HepG2 (cell line): Measurements from ENCODE around the gene NRG3. TPM values are rescaled to one million over a fixed set of nuclear protein-coding genes. Genes with fewer than 3 reads are reported as not detected.

Experiments used
- ATAC-seq: fragments of 200-7000 bp; cut with Tn5 transposase; 3 replicates; pipeline ENCODE4 v1.9.1; 2020; ENCODE audit warnings: mild to moderate bottlenecking, moderate library complexity
- BruUV-seq: library from RNA; stranded (reverse); fragments of 400-500 nt; replicated peaks from 2 replicates; lab custom pipeline; 2021; lab: Mats Ljungman, UMichigan
- CTCF ChIA-PET: fragments of 300-600 bp; formaldehyde crosslinking; extraction: SDS; loops from one replicate; lab custom pipeline; 2021; ENCODE audit warnings: low total read pairs, inconsistent platforms, low intra/inter-chr PET ratio; lab: Yijun Ruan, JAX
- POLR2A ChIA-PET: fragments of 350-600 bp; sonication (Branson Sonifier 250); formaldehyde crosslinking; loops from one replicate; lab custom pipeline; 2020; ENCODE audit warnings: antibody characterized with exemption, inconsistent platforms; lab: Yijun Ruan, JAX
- DNase-seq: peaks from one replicate; pipeline ENCODE4 v3.0.0-alpha.2; 2015; ENCODE audit warnings: low spot score
- FAIRE-seq: peaks from 3 replicates; lab custom pipeline; 2011; peaks lifted over from hg19 to GRCh38; lab: Jason Lieb, UNC
- H2AFZ ChIP-seq: one replicate; pipeline ENCODE4 v1.6.1; 2011; ENCODE audit warnings: low read length, inconsistent platforms
- H3K27ac ChIP-seq: fragments of 300-600 bp; 3 replicates; pipeline ENCODE4 v1.8.0; 2011; ENCODE audit warnings: mixed run types, mild to moderate bottlenecking, mixed read lengths, low read length, inconsistent platforms; ENCODE audit not compliant: insufficient read depth; ENCODE audit errors: extremely low read length
- H3K27me3 ChIP-seq, 2 experiments: fragments of 200-600 bp in 1 of 2; 2 replicates in 1 of 2; 3 replicates in 1 of 2; pipeline versions ENCODE4 v1.6.0 to v1.8.0; 2011; ENCODE audit warnings: low read length in 2 of 2, mild to moderate bottlenecking in 2 of 2, moderate library complexity in 2 of 2, inconsistent platforms in 1 of 2; ENCODE audit not compliant: insufficient read depth in 2 of 2, control insufficient read depth in 1 of 2
- H3K36me3 ChIP-seq, 2 experiments: fragments of 200-600 bp in 1 of 2; replicated peaks in 1 of 2; 2 replicates in 1 of 2; 3 replicates in 1 of 2; pipeline versions ENCODE4 v1.5.1 to v1.8.0; 2011; ENCODE audit warnings: low read length in 2 of 2, inconsistent platforms in 1 of 2; ENCODE audit not compliant: insufficient read depth in 2 of 2, control insufficient read depth in 1 of 2
- H3K4me1 ChIP-seq: 2 replicates; pipeline ENCODE4 v1.5.1; 2012; ENCODE audit warnings: low read length, inconsistent platforms; ENCODE audit not compliant: insufficient read depth
- H3K4me2 ChIP-seq: 2 replicates; pipeline ENCODE4 v1.6.0; 2011; ENCODE audit warnings: low read depth, low read length, inconsistent platforms
- H3K4me3 ChIP-seq, 3 experiments: fragments of 200-600 bp in 1 of 3; sonication (generic), shearing (Covaris generic) in 1 of 3; replicated peaks in 1 of 3; 2 replicates each; pipeline ENCODE4 v1.5.1; 2011 to 2016; ENCODE audit warnings: low read length in 3 of 3, inconsistent platforms in 2 of 3, low read depth in 2 of 3, mild to moderate bottlenecking in 2 of 3, control low read depth in 1 of 3, mixed read lengths in 1 of 3; ENCODE audit not compliant: insufficient read depth in 1 of 3
- H3K79me2 ChIP-seq: one replicate; pipeline ENCODE4 v1.6.1; 2011; ENCODE audit warnings: low read length, inconsistent platforms; ENCODE audit not compliant: insufficient read depth
- H3K9ac ChIP-seq: 2 replicates; pipeline ENCODE4 v1.6.0; 2011; ENCODE audit warnings: mild to moderate bottlenecking, low read depth, low read length, inconsistent platforms; ENCODE audit not compliant: insufficient read depth
- H3K9me3 ChIP-seq: 2 replicates; pipeline ENCODE4 v1.5.1; 2012; ENCODE audit warnings: mild to moderate bottlenecking, low read length
- H4K20me1 ChIP-seq: 2 replicates; pipeline ENCODE4 v1.6.0; 2011; ENCODE audit warnings: inconsistent platforms, mild to moderate bottlenecking, low read length, moderate library complexity; ENCODE audit not compliant: insufficient read depth
- ARID5B ChIP-seq: IDR thresholded peaks from 2 replicates; pipeline ENCODE4 v1.4.0; 2020; ENCODE audit warnings: mild to moderate bottlenecking, missing genetic modification reagents
- ARNT ChIP-seq: fragments of 450-650 bp; IDR thresholded peaks from 2 replicates; pipeline ENCODE4 v1.6.1; 2017
- CC2D1A ChIP-seq: sonication (generic); formaldehyde crosslinking; IDR thresholded peaks from 2 replicates; pipeline ENCODE4 v1.8.1; 2023; ENCODE audit warnings: mild to moderate bottlenecking, missing genetic modification reagents
- DPF2 ChIP-seq: sonication (generic); formaldehyde crosslinking; IDR thresholded peaks from 2 replicates; pipeline ENCODE4 v1.4.0; 2020; ENCODE audit warnings: mild to moderate bottlenecking, low read depth, missing genetic modification reagents, borderline replicate concordance
- HNF4G ChIP-seq, 2 experiments: sonication (generic) in 1 of 2; formaldehyde crosslinking in 1 of 2; IDR thresholded peaks; 2 replicates each; pipeline versions ENCODE4 v1.4.0 to v1.6.1; 2011 to 2020; ENCODE audit warnings: borderline replicate concordance in 2 of 2, low read depth in 2 of 2, mild to moderate bottlenecking in 2 of 2, low read length in 1 of 2, missing genetic modification reagents in 1 of 2, moderate library complexity in 1 of 2
- REPIN1 ChIP-seq: sonication (generic); formaldehyde crosslinking; IDR thresholded peaks from 2 replicates; pipeline ENCODE4 v1.8.0; 2022; ENCODE audit warnings: missing genetic modification reagents, low read depth, mild to moderate bottlenecking, borderline replicate concordance
- SIX1 ChIP-seq: sonication (generic); formaldehyde crosslinking; IDR thresholded peaks from 2 replicates; pipeline ENCODE4 v1.4.0; 2020; ENCODE audit warnings: missing genetic modification reagents, borderline replicate concordance
- TRIM24 ChIP-seq: sonication (generic); formaldehyde crosslinking; IDR thresholded peaks from 2 replicates; pipeline ENCODE4 v1.8.0; 2022; ENCODE audit warnings: mild to moderate bottlenecking, missing genetic modification reagents
- ZBTB7A ChIP-seq: sonication (generic); formaldehyde crosslinking; IDR thresholded peaks from 2 replicates; pipeline ENCODE4 v1.8.0; 2022; ENCODE audit warnings: mild to moderate bottlenecking, missing genetic modification reagents
- ZNF17 ChIP-seq: sonication (generic); formaldehyde crosslinking; IDR thresholded peaks from 2 replicates; pipeline ENCODE4 v1.5.0; 2020; ENCODE audit warnings: mild to moderate bottlenecking, missing genetic modification reagents
- ZNF430 ChIP-seq: sonication (generic); formaldehyde crosslinking; IDR thresholded peaks from 2 replicates; pipeline ENCODE4 v1.9.0; 2021; ENCODE audit warnings: mild to moderate bottlenecking, missing genetic modification reagents
- ZNF503 ChIP-seq: sonication (generic); formaldehyde crosslinking; IDR thresholded peaks from 2 replicates; pipeline ENCODE4 v1.4.0; 2020; ENCODE audit warnings: missing genetic modification reagents
- WGBS: methylation state at CpG from one replicate; pipeline ENCODE4 v1.1.6; 2017; ENCODE audit warnings: low lambda C conversion rate; 5-methylcytosine and 5-hydroxymethylcytosine counted together
- in situ Hi-C: cut with HindIII; loops from 2 replicates; pipeline ENCODE4 v1.10.0; 2017; ENCODE audit warnings: low pct_unique_long_range_greater_than_20kb; ENCODE audit not compliant: extremely low pct_ligation_motif_present
- intact Hi-C: fragments of 100-400 bp; cut with micrococcal nuclease; formaldehyde crosslinking; loops from one replicate; pipeline ENCODE4 v1.10.0; 2022; ENCODE audit not compliant: unreplicated experiment
- polyA plus RNA-seq, 8 experiments: library from polyadenylated mRNA; depleted of rRNA in 3 of 8; stranded (reverse) in 7 of 8; unstranded in 1 of 8; fragments of >200 nt; fragmentation: Illumina TruSeq in 4 of 8; extraction: Trizol in 4 of 8; gene quantifications; 2 replicates each; pipeline versions ENCODE4 v1.2.1 to v1.2.3, GENCODE V29; 2011 to 2016; ENCODE audit warnings: low read depth in 4 of 8, missing spikeins in 1 of 8, mixed read lengths in 1 of 8; ENCODE audit not compliant: insufficient read depth in 1 of 8
- total RNA-seq, 5 experiments: library from RNA; depleted of rRNA; stranded (reverse); fragments of >200 nt; fragmentation: Illumina TruSeq; extraction: Trizol; gene quantifications; 2 replicates each; pipeline ENCODE4 v1.2.3, GENCODE V29; 2016; ENCODE audit warnings: low read depth in 1 of 5

NRG3 gene
- total and polyA plus RNA-seq, 2 of the 13 experiments (the other 11 are each of a cell fraction or from before 2014, with no cell fraction given): not detected

DNA sequence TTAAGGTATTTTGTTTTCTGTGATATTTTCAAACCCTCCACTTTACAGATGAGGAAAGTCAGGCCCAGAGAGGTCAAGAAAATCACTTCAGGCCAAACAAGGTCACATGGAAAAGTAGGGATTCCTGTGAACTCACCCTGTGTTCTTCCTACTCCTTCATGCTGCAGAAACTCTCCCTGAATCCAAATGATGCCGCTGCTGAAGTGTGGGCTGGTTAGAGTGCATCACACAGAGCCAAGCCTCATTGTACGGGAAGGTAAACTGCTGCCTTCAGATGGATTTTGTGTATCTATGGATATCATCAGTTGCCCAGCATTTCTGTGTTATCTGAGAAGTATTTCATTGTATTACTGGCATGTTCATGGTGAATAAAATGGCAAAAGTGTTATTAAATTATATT lies 75.4 kb downstream of the NRG3 start:
- ATAC-seq: no peak
- Histone ChIP-seq H3K9ac (no peak overlapping the region), H3K27me3 (no peaks in the 10 kb centered on the region), H3K36me3 (no peaks in the 10 kb centered on the region), H3K27ac (no peak overlapping the region), H3K4me3 (no peak overlapping the region)
- BruUV-seq: no TSS peak
- intact Hi-C loops: no loop called here
- 0% methylated on average over 2 of the region's 2 CpGs for WGBS
- FAIRE-seq: no peak
- TF ChIP-seq ZBTB7A (no peak), CC2D1A (no peak), REPIN1 (no peak)
- TF ChIP-seq, all 625 proteins: peak for 0
- Histone ChIP-seq H3K79me2 (no peaks in the 10 kb centered on the region), H3K4me1 (no peaks in the 10 kb centered on the region), H3K4me2 (no peak overlapping the region), H2AFZ (no peak overlapping the region), H4K20me1 (no peaks in the 10 kb centered on the region), H3K9me3 (peaks cover 87% of the 10 kb centered on the region)
- CTCF ChIA-PET: no interaction called here
- POLR2A ChIA-PET: no interaction called here
- in situ Hi-C loops: no loop called here
- DNase-seq: no peak

DNA sequence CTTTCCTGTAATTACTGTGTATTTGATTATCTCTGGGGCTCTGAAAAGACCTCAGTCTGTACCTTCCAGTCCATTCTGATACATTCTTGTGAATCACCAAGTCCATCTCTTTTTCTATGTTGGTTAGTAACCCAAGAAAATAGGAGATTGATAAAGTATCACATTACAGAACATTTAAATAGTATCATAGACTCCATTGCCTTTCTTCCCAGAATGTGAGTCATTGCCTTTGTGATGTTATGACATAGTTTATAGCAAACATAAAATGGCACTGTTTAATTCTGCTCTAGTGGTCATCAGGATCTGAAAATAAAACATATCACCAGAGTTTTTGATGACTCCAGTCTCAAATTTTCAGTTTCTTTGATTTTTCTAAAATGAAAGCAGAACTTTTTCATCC lies 78.4 kb downstream of the NRG3 start:
- no peak for FAIRE-seq
- Histone ChIP-seq H3K4me1 (no peaks in the 10 kb centered on the region), H3K9ac (no peak overlapping the region), H3K4me3 (no peak overlapping the region), H3K4me2 (no peak overlapping the region), H3K27me3 (no peaks in the 10 kb centered on the region), H3K79me2 (no peaks in the 10 kb centered on the region), H3K36me3 (no peaks in the 10 kb centered on the region), H2AFZ (no peak overlapping the region), H3K9me3 (peaks cover 86% of the 10 kb centered on the region), H4K20me1 (no peaks in the 10 kb centered on the region), H3K27ac (no peak overlapping the region)
- POLR2A ChIA-PET: no interaction called here
- no peak for ATAC-seq
- CTCF ChIA-PET: no interaction called here
- BruUV-seq: no TSS peak
- intact Hi-C loops (no loop called here), in situ Hi-C loops (no loop called here)
- no peak for DNase-seq
- TF ChIP-seq HNF4G (IDR thresholded peaks at IDR 0.05; ENCODE audit: borderline replicate concordance, low read depth, low read length): no peak
- no peak for TF ChIP-seq HNF4G (CRISPR knock-in tag; IDR thresholded peaks at IDR 0.05; ENCODE audit: borderline replicate concordance, low read depth)
- no peak for TF ChIP-seq ZNF503 (CRISPR knock-in tag)
- TF ChIP-seq SIX1: no peak
- no peak for TF ChIP-seq DPF2 (CRISPR knock-in tag)
- TF ChIP-seq ARID5B (CRISPR knock-in tag): no peak
- no peak for TF ChIP-seq ZNF430 (CRISPR knock-in tag)
- no peak for TF ChIP-seq TRIM24 (CRISPR knock-in tag)
- no peak for TF ChIP-seq ARNT
- no peak for TF ChIP-seq ZNF17
